Activated naive CD4-positive, alpha-beta T cell (primary cell): ENCODE results near the gene AQP5.

Experiments
- DNase-seq, 4 experiments: peaks; one replicate each; lab custom pipeline; 2025; lab: John Stamatoyannopoulos, UW

Gene AQP5

GRCh38 chr12:49961111-49961922 lies at the start of gene AQP5:
TSS of gene AQP5 (plus strand) at chr12:49961872. CDS start at chr12:49962018, 146 bp downstream.
- DNase-seq = no peak

DNA sequence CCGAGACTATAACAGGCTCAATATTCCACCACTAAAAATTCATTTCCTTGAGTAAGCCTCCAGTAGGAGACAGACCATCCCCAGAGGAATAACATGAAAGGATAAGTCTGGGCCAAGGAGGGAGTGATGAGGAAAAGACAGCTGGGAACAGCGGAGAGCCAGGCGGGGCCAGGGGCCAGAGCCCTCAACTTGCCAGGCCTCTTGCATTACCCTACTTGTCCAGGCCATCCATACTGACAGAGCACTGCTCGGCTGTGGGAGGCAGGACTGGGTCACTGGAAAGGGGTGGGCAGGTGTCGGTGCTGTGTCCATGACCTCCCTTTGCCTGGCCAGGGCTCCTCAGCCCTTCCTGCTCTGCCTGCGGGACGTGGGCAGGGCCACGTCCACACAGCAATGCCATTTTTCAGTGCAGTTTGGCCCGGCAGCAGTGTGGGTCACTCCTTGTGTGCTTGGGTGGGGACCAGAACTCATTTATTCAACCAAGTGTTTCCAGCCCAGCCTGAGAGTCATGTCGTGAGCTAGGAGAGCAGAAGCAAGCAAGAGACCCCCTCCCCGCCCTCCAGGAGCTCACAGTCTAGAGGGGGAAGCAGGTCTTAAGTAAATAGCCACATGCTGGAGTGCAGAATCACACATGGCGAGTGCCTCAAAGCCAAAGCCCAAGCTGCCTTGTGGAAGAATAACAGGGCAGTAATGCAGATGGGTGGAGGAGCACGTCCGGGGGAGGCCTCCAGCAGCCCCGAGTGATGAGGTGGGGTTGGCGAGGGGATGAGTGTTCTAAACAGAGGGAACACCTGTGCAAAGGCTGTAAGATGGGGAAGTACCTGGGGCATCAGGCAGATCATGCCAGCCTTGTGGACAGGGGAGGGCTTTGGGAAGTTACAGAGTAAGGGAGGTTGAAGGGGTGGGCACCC lies 49.1 kb upstream of the AQP5 start:
- DNase-seq = no peak

- no peak for DNase-seq
These were observed 45.3 kb upstream of the AQP5 start for GRCh38 chr12:49916129-49916919.

DNA sequence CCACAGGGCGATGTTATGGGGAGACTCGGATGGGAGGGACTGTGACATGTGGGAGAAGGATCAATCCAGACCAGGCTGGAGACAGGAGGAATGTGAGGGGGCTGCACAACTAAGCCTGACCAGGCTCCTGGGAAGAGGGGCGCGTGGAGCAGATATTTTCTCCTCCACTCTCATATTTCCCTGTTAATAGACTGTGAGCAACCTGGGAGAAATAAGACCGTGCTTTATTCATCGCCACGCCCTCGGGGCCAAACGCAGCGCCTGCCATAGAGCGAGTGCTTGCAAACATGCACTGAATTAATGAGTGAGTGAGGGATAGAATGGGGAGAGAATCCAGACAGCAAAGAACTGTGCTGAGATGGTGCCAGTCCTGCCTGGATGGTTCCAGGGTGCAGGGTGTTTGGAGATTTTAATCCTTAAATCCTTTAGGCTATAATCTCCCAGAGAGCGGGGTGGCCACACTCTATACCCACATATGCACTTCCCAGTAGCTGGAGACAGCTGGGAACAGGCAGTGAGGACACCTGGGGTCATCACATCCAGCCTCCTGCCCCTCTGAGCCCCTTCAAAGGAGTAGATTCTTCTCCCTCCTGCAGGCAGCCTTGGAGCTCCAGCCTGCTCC lies 44.4 kb upstream of the AQP5 start:
- DNase-seq = no peak

- DNase-seq = no peak
These were observed 43.9 kb upstream of the AQP5 start for GRCh38 chr12:49917788-49918173.

DNA sequence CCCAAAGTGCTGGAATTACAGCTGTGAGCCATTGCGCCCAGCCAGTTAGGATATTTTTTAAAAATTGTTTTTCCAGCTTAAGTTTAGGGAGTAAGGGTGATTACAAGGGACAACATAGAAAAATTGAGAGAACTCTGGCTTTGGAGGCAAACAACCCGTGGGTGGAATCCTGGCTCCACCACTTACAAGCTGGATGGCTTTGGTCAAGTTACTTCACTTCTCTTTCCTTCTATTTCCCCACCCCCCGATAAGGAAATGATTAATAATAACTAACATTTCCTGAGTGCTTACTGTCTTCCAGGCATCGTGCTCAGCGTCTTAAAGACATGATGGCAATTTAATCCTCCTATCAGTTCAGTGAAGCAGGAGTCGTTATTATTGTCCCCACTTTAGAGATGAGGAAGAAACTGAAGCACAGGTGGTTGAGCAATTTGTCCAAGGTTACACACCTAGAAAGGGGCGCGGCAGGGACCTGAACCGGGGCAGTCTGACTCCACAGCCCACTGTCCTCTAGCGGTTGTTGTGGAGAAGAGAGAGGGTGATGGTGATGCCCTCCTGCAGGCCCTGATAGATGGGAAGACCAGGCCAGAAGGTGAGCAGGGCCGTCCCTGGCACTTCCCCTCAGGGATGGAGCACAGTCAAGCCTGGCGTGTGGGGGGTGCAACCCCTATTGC lies 41.3 kb upstream of the AQP5 start:
- no peak for DNase-seq

- no peak for DNase-seq
These were observed 40.8 kb upstream of the AQP5 start for GRCh38 chr12:49920915-49921286.

- no peak for DNase-seq
These were observed 40.4 kb upstream of the AQP5 start for GRCh38 chr12:49921299-49921698.

DNA sequence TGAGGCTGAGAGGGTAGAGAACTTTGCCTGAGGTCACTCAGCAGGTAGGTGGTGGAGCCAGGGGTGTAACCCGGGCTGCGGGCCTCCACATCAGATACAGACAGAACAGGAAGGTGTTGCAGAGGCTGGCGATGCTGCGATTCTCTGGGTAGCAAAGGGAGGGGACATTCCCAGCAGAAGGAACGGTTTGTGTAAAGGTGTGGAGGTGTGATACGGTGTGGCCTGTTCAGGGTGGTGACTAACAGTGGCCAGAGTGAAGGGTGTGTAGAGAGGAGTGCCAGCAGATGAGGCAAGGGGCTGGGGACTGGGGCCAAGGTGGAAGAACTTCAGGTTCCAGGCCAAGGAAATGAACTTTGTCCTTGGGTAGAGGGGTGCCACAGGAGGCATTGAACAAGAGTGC lies 39.7 kb upstream of the AQP5 start:
- DNase-seq = no peak

DNA sequence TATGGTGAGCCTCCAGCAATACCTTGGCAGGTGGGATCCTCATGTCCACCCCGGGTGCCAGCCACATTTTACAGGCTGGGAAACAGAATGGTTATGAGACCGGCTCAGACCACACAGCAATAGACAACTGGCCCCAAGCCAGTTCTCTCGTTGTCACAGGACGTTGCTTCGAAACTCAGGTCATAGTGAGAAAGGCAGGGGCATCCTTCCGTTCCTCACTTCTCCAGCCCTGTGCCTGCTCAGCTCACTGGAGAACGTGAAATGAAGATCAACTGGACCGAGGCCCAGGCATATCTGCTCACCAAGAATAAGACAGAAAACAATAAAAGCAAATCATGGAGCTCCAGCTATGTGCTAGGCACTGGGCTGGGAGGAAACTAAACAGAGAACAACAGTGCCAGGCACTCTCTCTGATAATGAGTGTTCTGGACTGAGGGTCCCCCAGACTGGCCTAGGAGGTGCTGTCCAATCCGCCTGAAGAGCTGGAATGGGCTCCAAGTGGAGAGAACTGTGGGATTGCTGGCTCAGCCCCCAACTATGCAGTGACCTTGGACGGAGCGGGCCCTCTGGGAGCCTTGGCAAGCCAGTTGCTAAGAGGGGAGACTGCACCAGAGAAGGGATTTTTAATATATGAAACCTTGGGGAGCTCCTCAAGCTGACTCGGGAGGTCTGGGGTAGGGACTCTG lies 39.2 kb upstream of the AQP5 start:
- DNase-seq = no peak

DNA sequence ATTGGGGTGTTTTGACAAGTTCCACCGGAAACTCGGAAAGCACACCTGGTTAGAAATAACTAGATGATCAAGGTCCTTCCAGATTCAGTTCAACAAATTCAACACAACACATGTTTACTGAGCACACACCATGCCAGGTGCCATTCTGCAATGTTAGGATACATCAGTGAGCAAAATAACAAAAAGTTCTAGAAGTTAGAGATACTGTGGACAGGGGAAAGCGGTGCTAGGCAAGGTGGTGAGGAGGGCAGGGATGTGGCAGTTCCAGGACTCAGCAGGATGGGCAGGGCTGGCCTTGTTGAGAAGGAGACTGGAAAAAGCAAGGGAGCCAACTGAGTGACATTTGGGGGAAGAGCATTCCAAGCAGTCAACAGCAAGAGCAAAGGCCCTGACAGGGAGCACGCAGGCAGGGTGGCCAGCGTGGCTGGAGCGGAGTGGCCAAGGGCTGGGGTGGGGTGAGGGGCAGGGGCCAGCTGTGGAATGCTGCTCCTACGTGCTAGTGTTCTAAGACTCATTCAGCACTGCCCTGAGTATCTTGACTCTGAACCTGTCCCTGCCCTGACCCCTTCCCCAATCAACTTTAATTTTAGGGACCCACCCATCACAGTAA lies 38.5 kb upstream of the AQP5 start:
- no peak for DNase-seq

DNA sequence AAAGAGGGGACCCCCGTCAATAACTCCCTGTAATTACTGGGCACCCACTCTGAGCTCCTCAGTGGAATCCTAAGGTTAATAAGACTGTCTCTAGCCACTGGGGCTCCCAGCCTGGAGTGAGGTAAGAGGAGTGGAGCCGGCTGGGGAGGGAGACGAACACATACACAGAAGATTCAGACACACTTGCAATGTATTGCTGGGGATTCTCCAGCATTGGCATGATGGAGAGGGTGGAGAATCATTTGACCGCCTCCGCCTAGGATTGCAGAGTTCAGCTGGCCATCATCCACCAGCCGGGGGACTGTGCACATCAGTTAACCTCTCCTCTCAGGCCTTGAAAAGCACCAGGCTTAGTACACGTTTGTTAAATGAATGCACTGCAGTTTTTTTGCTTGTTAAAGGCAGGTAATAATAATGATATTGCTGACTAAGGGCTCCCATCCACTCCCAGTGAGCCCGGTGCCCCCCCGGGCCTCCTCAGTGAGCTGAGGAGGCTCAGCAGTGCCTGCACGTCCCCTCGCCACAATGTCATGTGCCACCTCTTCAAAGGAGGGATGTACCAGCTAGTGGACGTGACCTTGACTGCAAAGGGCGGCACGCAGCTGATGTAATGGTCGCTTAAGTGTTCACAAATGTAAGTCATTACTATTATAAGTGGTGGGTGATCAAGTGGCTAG lies 37.7 kb upstream of the AQP5 start:
- DNase-seq = no peak

DNA sequence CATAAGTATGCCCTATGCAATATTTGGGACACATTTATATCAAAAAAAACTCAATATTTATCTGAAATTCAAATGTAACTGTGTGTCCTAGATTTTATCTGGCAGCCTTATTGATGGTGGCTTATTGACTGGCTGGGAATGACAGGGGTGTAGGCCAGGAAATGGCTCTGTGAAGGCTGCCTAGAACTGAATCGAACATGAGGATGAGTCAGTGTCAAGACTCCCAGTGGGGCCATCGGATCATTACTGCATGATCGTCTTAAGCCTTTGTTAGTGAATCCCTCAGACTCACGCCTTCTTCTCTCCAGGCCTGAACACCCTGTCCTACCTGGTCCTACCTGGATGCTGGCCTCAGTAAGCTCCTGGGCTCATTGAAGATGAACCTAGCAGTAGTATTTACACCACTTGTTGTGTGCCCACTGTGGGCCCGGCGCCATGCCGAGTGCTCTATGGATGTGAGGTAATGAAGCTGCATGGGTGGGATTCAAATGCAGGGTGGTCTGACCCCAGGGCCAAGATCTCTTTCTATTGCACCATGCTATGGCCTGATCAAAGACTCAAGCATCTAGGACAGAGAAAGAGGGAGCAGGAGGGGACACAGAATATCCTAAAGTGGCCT lies 36.9 kb upstream of the AQP5 start:
- no peak for DNase-seq

DNA sequence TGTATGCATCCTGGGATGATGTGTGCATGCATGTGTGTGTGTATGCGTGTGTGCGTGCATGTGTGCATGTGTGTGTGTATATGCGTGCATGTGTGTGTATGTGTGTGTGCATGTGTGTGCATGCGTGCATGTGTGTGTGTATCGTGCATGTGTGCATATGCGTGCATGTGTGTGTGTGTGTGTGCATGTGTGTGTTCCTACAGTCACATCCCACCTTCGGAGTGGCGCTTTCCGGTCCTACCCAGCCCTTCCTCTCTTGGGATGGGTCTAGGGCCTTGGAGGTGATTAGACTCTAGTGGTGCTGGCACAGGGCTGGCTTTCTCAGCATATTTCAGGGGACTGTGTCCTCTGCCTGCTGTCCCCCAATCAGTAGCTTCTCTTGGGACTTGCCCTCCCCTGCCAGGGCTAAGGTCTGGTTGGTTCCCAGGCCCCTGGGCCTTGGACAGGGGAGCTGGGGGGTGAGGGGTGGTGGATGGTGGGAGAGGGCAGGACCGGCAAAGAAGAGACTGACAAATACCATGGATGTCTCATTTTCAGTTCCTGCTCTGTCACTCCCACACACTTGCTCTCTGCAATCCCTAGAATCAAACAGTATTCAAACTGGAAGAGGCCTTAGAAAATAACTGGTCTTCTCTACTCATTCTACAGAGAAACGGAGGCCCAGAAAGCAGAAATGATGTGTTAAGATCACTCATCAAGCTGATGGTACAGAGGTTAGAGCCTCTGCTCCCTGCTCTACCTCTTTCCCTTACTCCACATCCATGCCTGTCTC lies 36.1 kb upstream of the AQP5 start:
- no peak for DNase-seq

GRCh38 chr12:49928471-49928870 lies 33.2 kb upstream of the AQP5 start:
- no peak for DNase-seq

DNA sequence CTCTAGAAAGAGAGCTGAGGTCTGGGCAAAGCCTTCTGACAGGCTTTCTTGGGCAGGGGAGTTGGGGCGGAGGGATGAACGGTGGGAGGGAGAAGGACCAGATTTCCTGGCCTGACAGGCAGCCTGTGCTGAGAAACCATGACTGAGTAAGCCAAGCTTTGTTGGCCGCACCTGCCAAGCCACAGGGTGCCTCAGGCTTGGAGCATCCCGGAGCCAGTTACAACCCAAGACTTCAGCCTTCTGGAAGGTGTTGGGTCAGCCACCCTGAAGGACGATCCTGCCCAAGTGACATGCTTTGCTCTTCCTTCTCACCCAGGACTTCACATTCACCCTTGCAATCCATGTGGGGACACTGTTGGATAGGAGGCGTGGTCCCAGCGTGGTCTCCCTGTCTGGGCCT lies 32.1 kb upstream of the AQP5 start:
- no peak for DNase-seq

DNA sequence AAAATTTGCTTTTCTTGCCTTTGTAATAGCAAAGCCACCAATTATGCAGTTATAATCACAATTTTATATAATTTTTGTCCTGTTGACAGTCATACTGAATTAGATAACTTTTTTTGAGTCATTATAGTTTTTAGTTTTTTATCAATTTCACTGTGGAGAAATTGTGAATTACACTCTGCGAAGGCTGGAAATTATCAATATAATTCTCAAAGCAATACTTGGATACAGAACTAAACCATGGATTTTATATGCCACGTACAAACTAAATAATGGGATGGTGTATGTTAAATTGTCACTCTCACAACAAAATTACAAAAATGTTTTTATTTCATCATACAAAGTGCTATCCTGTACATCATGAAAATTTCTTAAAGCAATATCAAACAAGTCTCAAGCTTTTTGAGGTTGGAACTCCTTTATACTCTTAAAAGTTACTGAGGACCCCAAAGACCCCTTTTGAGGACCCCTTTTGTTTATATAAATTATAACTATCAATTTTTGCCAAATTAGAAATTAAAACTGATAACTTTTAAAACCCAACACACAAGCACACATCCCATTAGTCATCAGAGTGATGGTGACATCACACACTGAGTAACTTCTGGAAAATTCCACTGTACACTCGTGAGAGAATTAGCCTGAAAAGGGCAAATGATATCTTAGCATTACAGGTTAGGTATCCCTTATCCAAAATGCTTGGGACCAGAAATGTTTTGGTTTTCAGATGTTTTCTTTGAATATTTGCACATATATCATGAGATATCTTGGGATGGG lies 31.0 kb upstream of the AQP5 start:
- no peak for DNase-seq

DNA sequence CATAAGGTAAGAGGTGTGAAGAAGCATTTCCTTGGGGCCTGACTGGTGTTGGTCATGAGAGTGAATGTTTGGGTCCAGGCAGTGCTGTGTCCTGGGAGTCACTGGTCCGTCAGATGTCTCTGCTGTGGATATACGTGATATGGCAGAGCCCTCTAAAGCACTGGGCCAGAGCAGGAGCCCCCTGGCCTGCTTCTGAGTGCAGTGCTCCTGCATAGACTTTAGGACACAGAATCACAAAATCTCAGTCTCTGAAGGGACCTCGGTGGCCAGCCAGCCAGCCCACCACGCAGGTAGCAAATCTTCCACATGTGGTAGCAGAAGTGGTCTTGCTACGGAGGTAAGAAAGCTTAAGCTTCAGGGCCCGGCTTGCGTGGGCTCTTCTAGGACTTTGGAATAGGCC lies 29.6 kb upstream of the AQP5 start:
- DNase-seq = no peak
